Mucosa of gallbladder (tissue), 1 donor: ENCODE measurements around the gene EPB42. TPM values are rescaled to one million over a fixed set of nuclear protein-coding genes. Genes with fewer than 3 reads are reported as not detected.

Experiments used
- DNase-seq: peaks from one replicate; pipeline ENCODE4 v3.0.0-alpha.2; 2020; ENCODE audit warnings: low spot score
- total RNA-seq: library from RNA; stranded (reverse); gene quantifications from one replicate; pipeline ENCODE4 v1.2.1, GENCODE V29; 2021
- donor health status: DM: no; HTN: no; CAD: no.

EPB42 gene
- 1.4 TPM for total RNA-seq

DNA sequence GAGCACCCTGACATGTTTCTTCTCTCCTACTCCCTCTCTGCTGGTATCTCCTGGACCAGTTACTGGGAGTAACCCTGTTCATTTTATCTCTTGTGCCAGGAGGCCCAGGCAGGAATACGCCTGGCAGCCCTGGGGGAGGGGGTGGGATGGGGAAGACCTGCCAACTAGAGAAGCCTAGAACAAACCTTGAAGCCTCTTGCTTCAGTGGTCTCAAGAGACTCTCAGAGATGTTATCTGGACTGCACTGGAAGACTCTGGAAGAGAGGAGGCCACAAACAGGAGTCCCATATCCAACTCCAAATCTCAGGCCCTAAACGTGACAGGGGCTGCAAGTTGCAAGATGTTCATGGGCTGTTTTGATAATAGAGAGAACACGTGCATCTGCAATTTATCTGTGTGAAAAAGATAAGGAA lies at the start of gene EPB42:
EPB42 (minus strand) TSS at position 28 of the 413 bp plus-strand sequence. CDS start 193 bp downstream, outside the sequence.
- no peak for DNase-seq

DNA sequence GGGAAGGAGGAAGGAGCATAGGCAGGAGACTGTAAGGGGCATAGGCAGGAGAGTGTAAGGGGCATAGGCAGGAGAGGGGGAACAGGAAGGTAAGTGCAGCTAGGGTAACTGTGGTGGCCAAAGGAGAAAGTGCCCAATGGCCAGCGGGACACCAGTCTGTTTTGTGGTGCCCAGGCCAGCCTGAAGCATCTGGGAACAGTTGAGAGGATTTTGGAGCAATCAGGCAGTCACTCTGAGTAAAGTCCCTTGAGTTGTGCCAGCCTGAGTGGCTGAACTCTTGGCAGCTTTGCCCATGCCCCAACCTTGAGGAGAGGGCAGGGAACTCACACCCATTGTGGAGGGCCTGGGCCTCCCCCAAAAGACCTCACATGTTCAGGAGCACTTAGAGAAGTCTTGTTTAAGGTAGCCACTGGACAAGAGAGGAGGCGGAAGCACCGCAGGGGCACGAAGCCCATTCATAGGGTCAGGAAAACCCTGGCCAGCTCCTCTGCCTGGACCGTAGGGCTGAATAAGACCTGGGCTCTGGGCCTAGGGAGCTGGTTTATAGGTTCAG lies 49.4 kb upstream of the EPB42 start:
- no peak for DNase-seq

DNA sequence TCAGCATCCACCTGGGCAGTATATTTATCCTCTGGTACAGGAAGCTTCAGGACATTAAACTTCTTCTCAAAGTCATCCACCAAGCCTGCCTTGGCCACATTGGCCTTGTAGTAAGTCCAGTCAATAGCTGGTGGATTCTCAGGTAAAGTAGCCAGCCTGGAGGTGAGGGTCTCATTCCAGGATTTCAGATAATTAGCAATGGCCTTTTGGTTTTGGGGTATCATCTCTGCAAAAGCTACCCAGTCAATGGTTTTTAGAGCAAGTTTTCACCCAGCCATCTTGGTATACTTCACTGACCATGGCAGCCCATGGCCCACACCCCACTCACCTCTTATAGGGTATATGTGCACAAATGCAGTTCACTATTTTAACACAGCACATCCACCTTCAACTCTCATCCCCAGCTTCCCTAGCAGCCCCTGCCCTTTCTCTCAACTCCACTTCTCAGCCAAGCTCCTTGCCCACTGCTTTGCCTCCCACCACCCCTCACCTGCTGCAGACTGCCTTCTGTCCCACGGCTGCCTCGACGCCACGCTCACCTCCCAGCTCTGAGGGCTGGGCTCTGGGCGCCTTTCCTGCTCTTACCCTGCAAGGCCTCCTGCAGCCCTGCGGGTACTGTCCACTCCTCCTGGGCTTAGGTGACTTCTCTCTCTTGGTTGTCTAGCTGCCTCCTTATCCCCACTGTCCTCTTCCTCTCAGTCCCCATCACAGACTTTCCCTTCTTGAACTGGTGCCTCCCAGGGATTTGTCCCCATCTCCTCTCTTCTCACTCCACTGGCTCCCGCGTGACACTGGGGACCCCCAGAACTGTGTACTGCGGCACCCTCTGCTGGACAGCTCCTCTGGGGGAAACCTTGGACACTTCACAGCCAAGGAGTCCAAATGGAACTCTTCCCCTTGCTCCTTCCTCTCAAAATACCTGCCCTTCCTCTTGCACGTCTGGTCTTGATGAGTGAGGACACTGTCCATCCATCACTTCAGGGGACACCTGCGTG lies 47.6 kb upstream of the EPB42 start:
- no peak for DNase-seq

DNA sequence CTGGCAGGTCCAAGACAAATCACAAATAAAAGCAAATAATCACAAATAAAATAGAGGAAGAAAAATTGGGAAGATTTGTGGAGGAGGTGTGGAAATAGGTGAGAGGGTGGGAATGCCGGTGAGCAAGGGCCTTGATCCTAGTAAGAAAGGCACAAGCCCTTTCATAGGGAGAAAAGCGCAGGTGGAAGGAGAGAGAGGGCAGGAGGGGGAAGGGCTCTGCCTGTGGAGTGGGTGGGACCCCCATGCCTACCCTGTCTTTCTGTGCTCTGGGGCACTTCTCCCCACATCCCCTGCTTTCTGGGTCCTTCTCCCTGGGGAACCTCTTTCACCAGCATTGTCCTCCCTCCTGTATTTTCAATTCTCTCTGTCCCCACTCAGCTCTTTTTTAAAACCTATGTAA lies 46.6 kb upstream of the EPB42 start:
- DNase-seq: no peak

DNA sequence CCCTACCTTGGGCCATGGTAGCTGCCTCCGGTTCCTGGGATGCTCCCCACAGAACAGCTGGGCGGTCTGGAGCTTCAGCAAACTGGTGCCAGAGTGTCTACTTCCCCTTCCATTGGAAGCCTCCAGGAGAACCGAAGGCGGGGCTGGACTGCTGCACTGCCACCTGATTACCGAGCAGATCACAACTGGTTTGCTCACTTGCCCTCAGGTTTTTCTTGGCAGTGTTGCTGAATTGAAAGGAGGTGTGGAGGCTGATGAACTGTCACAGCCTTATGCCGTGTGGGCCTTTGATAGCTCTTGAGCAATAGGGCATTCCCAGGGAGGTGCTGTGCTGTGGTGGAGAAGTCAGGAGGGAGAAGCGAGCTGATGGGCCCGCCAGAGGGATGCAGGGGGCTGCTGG lies 46.0 kb upstream of the EPB42 start, which contains the start of gene TGM5:
TGM5 (minus strand) TSS at position 95 of the 400 bp plus-strand sequence; CDS start at position 16, 79 bp downstream.
- DNase-seq: peak; percentile 63

DNA sequence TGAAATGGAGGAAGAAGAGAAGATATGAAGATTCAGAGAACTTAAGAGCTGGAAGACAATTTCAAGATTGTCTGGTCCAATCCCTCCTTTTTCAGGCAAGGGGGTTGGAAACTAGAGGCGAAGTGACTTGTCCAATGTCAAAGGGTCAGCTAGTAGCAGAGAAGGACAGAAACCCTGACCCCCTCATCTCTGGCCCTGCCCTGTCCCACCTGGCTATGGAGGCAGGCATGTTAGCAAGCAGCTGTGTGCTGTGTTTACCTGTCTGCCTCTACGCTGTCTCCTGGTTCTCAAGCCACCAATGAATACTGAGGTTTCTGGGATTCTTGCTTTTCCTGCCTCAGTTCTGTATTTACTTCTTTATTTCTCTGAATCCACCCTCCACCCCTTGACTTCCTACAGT lies 45.6 kb upstream of the EPB42 start:
- no peak for DNase-seq

DNA sequence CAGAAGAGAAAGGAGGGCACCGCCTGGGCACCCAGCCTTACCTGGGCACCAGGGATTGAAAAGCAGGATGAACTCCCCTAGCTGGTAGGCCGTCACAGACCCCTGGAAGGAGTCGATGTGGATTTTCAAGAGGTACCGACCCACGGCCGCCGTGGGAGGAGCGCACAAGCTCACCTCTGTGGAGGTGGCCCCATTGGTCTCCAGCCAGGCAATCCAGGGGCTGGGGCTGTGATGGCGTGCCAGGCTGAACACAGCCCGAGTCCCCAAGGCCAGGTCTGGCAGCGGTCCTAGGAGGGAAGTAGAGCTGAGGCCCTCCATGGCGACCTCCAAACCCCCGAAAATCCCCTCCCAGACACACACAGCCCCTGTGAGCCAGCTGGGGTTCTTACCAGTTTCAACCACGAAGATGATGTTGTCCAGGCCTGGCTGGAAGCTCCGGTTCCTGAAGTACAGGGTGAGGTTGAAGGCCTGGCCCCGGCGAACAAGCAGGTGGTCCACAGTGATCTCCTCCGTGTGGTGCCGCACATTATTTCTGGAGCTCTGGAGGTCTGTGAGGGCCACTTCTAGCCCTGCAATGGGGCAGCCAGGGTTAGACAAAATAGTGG lies 39.3 kb upstream of the EPB42 start:
- DNase-seq: no peak

DNA sequence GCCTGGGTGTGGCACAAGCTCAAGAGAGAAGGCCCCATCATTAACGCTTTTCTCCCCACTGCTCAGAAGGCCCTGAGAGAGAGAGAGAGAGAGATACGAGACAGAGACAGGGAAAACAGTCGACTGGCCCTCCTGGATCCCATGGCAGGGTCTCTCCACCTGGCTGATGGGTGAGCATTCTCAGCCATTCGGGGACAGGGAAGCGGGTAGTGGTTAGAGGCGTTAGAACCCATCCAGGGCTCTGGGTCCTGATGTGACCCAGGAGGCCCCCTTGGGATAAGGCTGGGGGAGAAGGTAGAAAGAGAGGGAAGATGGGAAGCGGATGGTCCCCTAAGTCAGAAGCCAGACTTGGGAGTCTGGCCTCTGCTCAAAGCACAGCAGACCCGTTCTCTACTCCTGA lies 38.0 kb upstream of the EPB42 start:
- DNase-seq: no peak

DNA sequence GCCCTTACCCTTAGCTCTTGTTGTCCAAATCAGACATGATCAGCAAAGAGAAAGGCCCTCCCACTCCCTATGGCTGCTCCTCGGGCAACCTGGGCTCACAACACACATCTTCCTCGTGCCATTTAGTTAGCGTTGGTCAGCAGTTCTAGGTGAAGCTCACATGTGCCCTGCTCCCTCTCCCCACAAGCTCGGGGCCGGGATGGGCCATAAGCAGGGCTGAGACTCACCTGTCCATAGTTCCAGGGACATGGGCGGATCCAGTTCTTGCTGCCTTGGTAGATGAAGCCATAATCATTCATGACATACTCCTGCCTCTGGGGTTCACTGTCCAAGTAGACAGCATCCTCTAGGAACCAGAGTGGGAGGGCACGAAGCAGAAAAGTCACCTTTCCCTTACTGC lies 35.5 kb upstream of the EPB42 start:
- DNase-seq: no peak

DNA sequence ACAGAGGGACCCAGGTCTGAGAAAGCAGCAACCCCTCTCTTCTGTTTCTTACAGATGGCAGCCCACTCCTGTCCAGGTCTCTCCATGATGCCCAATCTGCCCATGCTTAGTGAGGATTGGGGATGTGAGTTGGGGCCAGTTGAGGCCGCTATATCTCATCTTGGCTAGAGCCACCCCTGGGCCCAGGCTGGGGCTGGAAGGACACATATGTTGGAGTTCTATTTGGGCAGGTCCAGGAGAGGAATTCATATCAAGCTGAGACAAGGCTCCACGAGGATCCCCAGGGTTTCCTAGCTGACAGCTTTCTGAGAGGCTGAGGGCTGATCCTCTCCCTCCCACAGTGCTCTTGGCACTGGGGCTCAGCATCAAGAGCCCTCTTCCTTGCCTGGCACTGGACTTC lies 34.6 kb upstream of the EPB42 start:
- DNase-seq: no peak

DNA sequence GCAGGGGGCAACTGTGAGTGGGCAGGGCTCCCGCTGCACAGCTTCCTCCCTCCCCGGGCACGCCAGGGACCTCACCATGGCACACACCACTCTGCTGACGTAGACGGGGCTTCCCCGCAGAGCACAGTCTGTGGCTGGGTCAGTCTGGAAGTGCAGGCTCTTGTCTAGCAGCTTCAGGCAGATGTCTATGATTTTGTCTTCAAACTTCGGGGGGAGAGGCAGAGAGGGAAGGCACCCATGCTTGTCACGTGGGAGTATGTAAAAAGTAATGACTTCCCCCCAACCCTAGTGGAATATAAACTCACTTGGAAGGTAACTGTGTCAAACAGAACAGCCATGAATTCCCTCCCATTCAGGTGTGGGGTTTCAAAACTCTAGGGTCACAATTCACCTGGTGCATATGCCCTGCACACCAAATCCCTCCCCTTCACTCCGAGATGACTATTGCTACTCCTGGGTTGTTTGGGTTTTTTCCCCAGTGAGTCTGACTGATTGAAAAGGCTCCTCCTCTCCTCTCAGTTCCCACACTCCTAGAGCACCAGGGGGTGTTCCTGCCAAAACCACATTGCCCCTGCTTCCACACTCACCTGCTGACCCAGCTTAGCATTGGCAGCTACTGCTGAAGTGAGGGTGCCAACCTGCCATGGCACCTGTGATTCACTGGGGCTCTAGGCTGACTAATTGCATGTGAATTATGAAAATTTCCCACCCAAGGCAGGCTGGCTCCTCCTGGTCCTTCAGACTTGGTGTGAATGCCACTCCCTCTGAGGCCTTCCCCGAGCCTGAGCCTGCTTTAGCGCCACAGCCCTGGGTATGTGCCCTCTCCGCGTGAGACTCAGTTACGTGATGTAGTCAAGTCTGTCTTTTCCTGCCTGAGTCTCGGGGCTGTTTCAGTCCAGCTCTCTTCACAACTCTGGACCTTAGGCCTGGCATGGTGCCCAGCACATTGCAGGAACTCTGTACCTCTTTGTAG lies 32.9 kb upstream of the EPB42 start:
- DNase-seq: no peak

DNA sequence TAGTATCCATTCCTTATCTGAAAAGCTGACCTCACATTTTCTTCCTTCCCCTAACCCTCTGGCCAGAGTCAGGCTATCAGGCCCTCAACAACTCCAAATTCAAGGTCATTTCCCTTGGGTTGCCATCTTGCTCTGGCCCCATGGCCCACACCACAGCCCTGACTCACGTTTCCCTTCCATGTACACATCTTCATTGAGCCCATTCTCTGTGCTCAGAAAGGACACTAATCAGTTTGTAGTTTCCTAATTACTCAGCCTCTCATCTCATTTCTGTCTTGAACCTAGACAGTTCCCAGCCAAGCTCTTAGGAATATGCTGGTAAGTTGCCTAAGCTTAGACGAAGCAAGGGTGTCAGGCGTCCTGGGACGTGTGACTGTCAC lies 31.0 kb upstream of the EPB42 start:
- DNase-seq: no peak

DNA sequence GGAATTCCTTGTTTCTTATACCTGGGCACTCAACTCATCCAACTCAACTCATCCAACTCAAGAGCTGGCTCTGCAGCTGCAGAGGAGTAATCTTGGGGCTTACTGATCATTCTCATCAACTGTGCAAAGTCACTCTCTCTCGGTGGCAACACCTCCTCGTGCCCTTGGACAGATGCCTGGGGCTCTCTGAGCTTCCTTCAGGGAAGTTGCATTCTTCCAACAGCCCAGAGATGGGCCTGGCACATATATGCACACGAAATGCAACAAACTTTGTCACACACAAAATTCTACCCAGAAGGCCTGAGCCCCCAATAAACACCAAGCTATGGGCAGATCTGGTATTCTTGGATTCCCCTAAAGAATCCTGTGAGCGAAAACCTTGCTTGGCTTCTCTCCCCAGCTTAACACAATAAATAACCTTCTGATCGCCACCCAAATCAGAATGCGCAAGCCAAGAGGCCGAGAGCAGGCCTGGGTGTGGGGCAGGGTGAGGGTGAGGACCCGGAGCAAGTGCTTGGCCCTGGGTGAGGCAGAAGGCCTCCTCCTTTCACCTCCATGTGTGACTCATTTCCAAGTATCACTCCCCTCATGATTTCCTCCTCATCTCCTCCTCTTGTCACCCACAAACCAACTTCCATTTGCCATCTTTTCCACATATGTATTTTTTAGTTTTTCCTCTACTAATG lies 30.5 kb upstream of the EPB42 start:
- DNase-seq: no peak

DNA sequence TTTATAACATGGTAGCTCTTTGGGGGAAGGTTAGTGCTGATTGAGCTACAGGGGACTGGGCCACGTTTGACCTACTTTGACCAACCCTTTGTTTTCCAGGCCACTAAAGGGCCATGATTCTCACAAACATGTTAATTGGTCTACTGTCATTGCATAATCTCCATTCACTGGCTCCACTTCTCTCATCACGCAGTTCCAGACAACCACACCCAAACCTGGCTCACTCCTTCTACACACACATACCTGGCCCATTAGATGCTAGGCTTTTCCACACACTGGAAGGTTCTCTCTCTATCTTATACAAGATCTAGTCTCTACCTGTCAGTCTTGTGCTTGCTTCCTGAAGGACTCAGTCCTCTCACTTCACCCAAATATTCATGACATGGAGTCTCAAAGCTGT lies 30.0 kb upstream of the EPB42 start:
- DNase-seq: no peak

DNA sequence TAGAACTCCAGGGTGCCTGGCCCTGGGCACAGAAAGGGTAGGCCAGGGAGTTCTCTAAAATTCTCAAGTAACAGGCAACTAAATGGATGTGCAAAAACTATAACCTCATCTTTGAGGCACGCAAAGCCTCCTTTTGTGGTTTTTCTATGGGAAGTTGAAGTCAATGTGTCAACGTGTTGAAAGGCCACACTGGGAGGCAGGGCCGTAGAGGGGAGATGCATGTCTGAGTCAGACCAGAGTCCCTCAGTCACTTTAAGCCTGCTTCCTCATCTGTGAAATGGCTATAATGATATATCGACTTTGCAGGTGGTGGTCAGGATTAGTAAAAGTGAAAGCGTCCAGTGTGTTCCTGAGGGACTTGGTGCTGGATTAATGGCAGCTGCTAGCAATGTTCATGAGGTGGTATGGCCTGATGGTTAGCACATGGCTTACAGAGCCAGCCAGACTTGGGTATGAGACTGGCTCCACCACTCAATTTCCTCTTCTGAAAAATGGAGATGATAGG lies 28.9 kb upstream of the EPB42 start:
- no peak for DNase-seq

DNA sequence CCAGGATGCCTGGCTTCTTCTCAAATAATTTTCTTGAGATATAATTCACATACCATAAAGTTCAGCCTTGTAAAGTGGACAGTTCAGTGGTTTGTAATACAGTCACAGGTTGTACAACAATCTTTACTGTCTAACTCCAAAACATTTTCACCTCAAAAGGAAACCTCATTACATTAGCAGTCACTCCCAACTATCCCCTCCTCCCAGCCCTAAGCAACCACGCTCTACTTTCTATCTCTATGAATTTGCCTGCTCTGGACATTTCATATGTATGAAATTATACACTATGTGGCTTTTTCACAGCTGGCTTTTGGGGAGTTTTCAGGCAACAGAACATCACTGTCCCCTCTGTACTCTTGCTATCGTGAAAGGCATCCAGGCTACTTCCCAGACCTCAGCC lies 28.4 kb upstream of the EPB42 start:
- DNase-seq: no peak

DNA sequence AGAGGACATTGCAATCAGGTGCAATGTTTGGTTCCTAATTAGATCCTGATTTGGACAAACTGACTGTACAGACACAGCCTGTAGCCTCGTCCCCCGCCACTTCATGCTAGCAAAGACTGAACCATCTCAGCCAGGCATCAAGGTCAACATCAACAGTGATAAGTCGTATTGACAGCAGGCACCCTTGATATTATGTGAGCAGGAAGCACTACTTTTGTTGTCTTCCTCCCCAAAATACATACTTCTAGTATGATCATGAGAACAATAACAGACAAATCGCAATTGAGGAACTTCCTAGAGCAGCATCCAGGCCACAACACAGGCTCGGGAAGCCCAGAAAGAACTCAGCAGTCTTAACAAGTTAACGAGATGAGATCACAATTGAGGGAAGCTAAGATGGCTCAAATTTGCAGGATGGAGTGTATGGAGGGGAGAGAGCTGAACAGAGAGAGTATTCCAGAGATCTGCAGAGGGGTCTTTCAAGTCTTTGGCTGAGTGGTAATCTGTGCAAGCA lies 25.5 kb upstream of the EPB42 start:
- DNase-seq: no peak

DNA sequence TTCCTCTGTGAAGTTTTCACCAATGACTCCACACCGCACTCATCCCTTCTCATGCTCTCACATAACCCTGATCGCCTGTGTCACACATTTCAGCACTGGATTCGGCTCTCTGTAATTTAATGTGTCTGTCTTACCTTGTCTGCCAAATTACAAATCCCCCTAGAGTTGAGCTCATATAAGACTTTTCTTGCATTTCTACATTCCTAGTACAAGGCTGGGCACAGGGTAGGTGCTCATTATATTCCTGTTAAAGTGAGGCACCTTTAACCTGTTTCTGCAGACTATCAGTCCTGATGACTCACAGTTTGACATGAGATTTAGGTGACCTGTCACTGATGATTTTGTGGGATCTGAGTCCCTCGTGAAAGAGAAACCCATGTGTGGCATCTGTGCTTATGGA lies 23.3 kb upstream of the EPB42 start:
- DNase-seq: no peak

DNA sequence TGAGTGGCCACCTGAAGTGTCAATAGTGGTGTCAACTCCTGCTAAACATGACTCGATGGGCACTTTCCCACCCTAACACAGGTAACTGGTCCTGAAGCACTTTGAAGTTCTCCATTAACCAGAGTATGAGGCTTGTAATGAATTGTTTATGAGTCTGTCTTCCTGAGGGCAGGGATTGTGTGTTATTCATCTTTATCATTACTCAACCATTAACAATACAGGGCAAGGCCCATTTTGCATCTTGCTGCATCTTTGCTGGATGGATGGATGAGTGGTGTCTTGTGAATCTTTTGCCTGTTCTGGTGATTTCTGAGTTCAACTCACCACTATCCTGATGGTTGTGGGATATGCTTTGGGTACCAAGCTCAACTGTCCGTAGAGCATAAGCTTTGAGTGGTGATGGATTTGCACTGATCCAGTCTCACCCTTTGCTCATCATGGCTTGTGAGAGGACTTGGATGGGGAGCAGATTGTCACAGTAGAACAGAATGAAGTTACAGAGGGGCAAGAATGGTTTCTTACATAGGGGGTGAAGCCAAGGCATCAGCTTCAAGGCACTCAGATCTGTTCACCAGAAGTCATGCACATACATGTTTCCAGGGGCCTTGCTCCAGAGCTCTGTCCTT lies 22.3 kb upstream of the EPB42 start:
- no peak for DNase-seq

DNA sequence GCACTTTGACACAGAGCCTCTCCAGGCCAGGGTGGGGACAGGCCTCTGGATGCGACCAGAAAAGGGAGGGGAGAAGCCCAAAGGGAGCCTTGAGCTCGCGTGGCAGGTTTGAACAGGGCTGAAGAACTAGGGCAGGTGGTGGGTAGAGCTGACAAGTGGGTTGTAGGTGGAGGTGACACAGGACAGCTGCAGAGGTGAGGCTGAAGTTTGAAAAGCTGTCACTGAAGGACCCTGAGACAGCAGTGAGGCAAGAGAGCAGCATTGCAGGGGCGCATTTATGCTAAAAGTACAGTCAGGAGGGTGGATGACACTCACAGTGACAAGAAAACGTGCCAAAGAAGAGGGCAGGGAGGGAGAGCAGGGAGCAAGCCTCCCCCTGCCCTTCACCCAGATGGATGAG lies 21.8 kb upstream of the EPB42 start:
- DNase-seq: no peak
